ENCODE measurements around the gene MAST1. TPM values are rescaled to one million over a fixed set of nuclear protein-coding genes. Genes with fewer than 3 reads are reported as not detected.

The MAST1 gene
- total RNA-seq, 2 experiments from 2014 or later, result 1.2 to 1.5 TPM

GRCh38 chr19:12867120-12868099, 29.1 kb downstream of the MAST1 start:
- peaks cover 4% of the 10 kb centered on the region for H3K36me3 Mint-ChIP-seq (ENCODE audit: low read depth)
- peak overlapping the region; percentile 54 for H3K4me3 Mint-ChIP-seq
- CTCF ChIA-PET, result interaction anchor here (1.1 kb wide), 1 partner anchor 71 kb away, joined by 4 read pairs; no protein-coding TSS in a partner anchor
- peaks cover 6% of the 10 kb centered on the region for H3K4me1 Mint-ChIP-seq (ENCODE audit: low read depth)
- H3K27ac Mint-ChIP-seq, result no peak overlapping the region
- DNase-seq, result peak; percentile 71
- H3K9me3 Mint-ChIP-seq, result peaks cover 2% of the 10 kb centered on the region
- intact Hi-C loops (cut with micrococcal nuclease), result no loop called here
- peaks cover 2% of the 10 kb centered on the region for H3K27me3 Mint-ChIP-seq (ENCODE audit: low read depth)

- intact Hi-C loops (cut with micrococcal nuclease), result no loop called here
- Mint-ChIP-seq H3K27ac (no peak overlapping the region), H3K9me3 (peaks cover 2% of the 10 kb centered on the region), H3K4me3 (no peak overlapping the region), H3K27me3 (ENCODE audit: low read depth) (no peaks in the 10 kb centered on the region), H3K4me1 (ENCODE audit: low read depth) (peaks cover 6% of the 10 kb centered on the region), H3K36me3 (ENCODE audit: low read depth) (peaks cover 10% of the 10 kb centered on the region)
- CTCF ChIA-PET, result interaction anchor here (1.1 kb wide), 1 partner anchor 21 kb away, joined by 3 read pairs; no protein-coding TSS in a partner anchor
- no peak for DNase-seq
These were observed 30.3 kb downstream of the MAST1 start for GRCh38 chr19:12868540-12869112.

- no peak overlapping the region for H3K4me3 Mint-ChIP-seq
- DNase-seq, result no peak
- intact Hi-C loops (cut with micrococcal nuclease), result no loop called here
- H3K36me3 Mint-ChIP-seq (ENCODE audit: low read depth), result peaks cover 20% of the 10 kb centered on the region
- H3K9me3 Mint-ChIP-seq, result peaks cover 2% of the 10 kb centered on the region
- CTCF ChIA-PET, result interaction anchor here (1.3 to 2.1 kb wide), 3 partner anchors 10 to 94 kb away, joined by 3 to 10 read pairs (median 5); partner anchors contain the start of gene DNASE2
- H3K27ac Mint-ChIP-seq, result no peak overlapping the region
- H3K27me3 Mint-ChIP-seq (ENCODE audit: low read depth), result no peaks in the 10 kb centered on the region
- H3K4me1 Mint-ChIP-seq (ENCODE audit: low read depth), result peaks cover 5% of the 10 kb centered on the region
These were observed 33.4 kb downstream of the MAST1 start for GRCh38 chr19:12871681-12872080.

GRCh38 chr19:12872255-12872654, 33.9 kb downstream of the MAST1 start:
- DNase-seq, result no peak
- Mint-ChIP-seq H3K27me3 (ENCODE audit: low read depth) (no peaks in the 10 kb centered on the region), H3K36me3 (ENCODE audit: low read depth) (peaks cover 23% of the 10 kb centered on the region), H3K9me3 (peaks cover 2% of the 10 kb centered on the region), H3K4me1 (ENCODE audit: low read depth) (peaks cover 1% of the 10 kb centered on the region), H3K27ac (no peak overlapping the region), H3K4me3 (peak overlapping the region; percentile 4)
- CTCF ChIA-PET, result interaction anchor here (1.3 to 2.1 kb wide), 5 partner anchors 9 to 106 kb away, joined by 3 to 10 read pairs (median 5); partner anchors contain the start of gene DNASE2
- intact Hi-C loops (cut with micrococcal nuclease), result no loop called here

- Mint-ChIP-seq H3K36me3 (ENCODE audit: low read depth) (peaks cover 23% of the 10 kb centered on the region), H3K9me3 (peaks cover 2% of the 10 kb centered on the region), H3K27ac (no peak overlapping the region), H3K27me3 (ENCODE audit: low read depth) (no peaks in the 10 kb centered on the region), H3K4me3 (no peak overlapping the region), H3K4me1 (ENCODE audit: low read depth) (no peaks in the 10 kb centered on the region)
- DNase-seq, result peak; percentile 69
- intact Hi-C loops (cut with micrococcal nuclease), result no loop called here
- CTCF ChIA-PET, result interaction anchor here (0.9 to 2.1 kb wide), 6 partner anchors 8 to 116 kb away, joined by 3 to 10 read pairs (median 4); partner anchors contain the start of gene DNASE2
These were observed 34.9 kb downstream of the MAST1 start for GRCh38 chr19:12872941-12873890.

- CTCF ChIA-PET, result interaction anchor here (1.4 to 1.6 kb wide), 2 partner anchors 27 to 108 kb away, joined by 3 to 5 read pairs; no protein-coding TSS in a partner anchor
- H3K36me3 Mint-ChIP-seq (ENCODE audit: low read depth), result peaks cover 27% of the 10 kb centered on the region
- H3K9me3 Mint-ChIP-seq, result peaks cover 2% of the 10 kb centered on the region
- H3K27me3 Mint-ChIP-seq (ENCODE audit: low read depth), result no peaks in the 10 kb centered on the region
- DNase-seq, result no peak
- intact Hi-C loops (cut with micrococcal nuclease), result no loop called here
- no peak overlapping the region for H3K27ac Mint-ChIP-seq
- H3K4me1 Mint-ChIP-seq (ENCODE audit: low read depth), result peaks cover 2% of the 10 kb centered on the region
- H3K4me3 Mint-ChIP-seq, result no peak overlapping the region
These were observed 35.8 kb downstream of the MAST1 start for GRCh38 chr19:12873891-12874745.

GRCh38 chr19:12875086-12875485, 36.8 kb downstream of the MAST1 start:
- no peak overlapping the region for H3K4me3 Mint-ChIP-seq
- CTCF ChIA-PET, result interaction anchor here (1.4 kb wide), 1 partner anchor 28 kb away, joined by 3 read pairs; no protein-coding TSS in a partner anchor
- no peak overlapping the region for H3K27ac Mint-ChIP-seq
- H3K4me1 Mint-ChIP-seq (ENCODE audit: low read depth), result peaks cover 7% of the 10 kb centered on the region
- intact Hi-C loops (cut with micrococcal nuclease), result no loop called here
- H3K36me3 Mint-ChIP-seq (ENCODE audit: low read depth), result peaks cover 27% of the 10 kb centered on the region
- H3K9me3 Mint-ChIP-seq, result peaks cover 2% of the 10 kb centered on the region
- no peak for DNase-seq
- H3K27me3 Mint-ChIP-seq (ENCODE audit: low read depth), result no peaks in the 10 kb centered on the region

- Mint-ChIP-seq H3K36me3 (ENCODE audit: low read depth) (peaks cover 11% of the 10 kb centered on the region), H3K4me1 (ENCODE audit: low read depth) (peaks cover 27% of the 10 kb centered on the region), H3K9me3 (peaks cover 7% of the 10 kb centered on the region), H3K27me3 (ENCODE audit: low read depth) (no peaks in the 10 kb centered on the region), H3K4me3 (peak overlapping the region; percentile 88), H3K27ac (peak overlapping the region; percentile 61)
- intact Hi-C loops (cut with micrococcal nuclease), result loop anchor here (5.0 kb wide), 1 partner anchor 217 kb away; no protein-coding TSS in a partner anchor
- no peak for DNase-seq
- CTCF ChIA-PET, result interaction anchor here (0.6 to 2.9 kb wide), 7 partner anchors 8 to 122 kb away, joined by 3 to 11 read pairs (median 5); no protein-coding TSS in a partner anchor
These were observed 42.3 kb downstream of the MAST1 start for GRCh38 chr19:12880551-12881171.

- Mint-ChIP-seq H3K27me3 (ENCODE audit: low read depth) (no peaks in the 10 kb centered on the region), H3K9me3 (peaks cover 7% of the 10 kb centered on the region), H3K27ac (peak within 1 kb of the TSS; percentile 76), H3K36me3 (ENCODE audit: low read depth) (peaks cover 11% of the 10 kb centered on the region), H3K4me3 (peak within 1 kb of the TSS; percentile 88), H3K4me1 (ENCODE audit: low read depth) (peaks cover 28% of the 10 kb centered on the region)
- intact Hi-C loops (cut with micrococcal nuclease), result loop anchor here (5.0 kb wide), 1 partner anchor 216 kb away; no protein-coding TSS in a partner anchor
- CTCF ChIA-PET, result interaction anchor here (0.6 to 2.9 kb wide), 7 partner anchors 9 to 850 kb away, joined by 3 to 11 read pairs (median 5); no protein-coding TSS in a partner anchor
- DNase-seq, result peak; percentile 97
These were observed 43.0 kb downstream of the MAST1 start, which contains the start of gene DNASE2 for GRCh38 chr19:12881172-12881808. DNASE2 (minus strand) TSS chr19:12881449; CDS start chr19:12881375, 74 bp downstream.

- Mint-ChIP-seq H3K4me3 (peak overlapping the region; percentile 88), H3K27ac (no peak overlapping the region), H3K9me3 (peaks cover 7% of the 10 kb centered on the region), H3K27me3 (ENCODE audit: low read depth) (no peaks in the 10 kb centered on the region), H3K4me1 (ENCODE audit: low read depth) (peaks cover 30% of the 10 kb centered on the region), H3K36me3 (ENCODE audit: low read depth) (peaks cover 4% of the 10 kb centered on the region)
- DNase-seq, result no peak
- CTCF ChIA-PET, result interaction anchor here (0.6 to 4.2 kb wide), 5 partner anchors 18 to 303 kb away, joined by 3 to 42 read pairs (median 3); no protein-coding TSS in a partner anchor
- intact Hi-C loops (cut with micrococcal nuclease), result loop anchor here (5.0 kb wide), 1 partner anchor 215 kb away; no protein-coding TSS in a partner anchor
These were observed 44.3 kb downstream of the MAST1 start for GRCh38 chr19:12882589-12882988.
